ENCODE results near the gene WDR88. TPM values are rescaled to one million over a fixed set of nuclear protein-coding genes. Genes with fewer than 3 reads are reported as not detected.
"Not testable (repeated sequence)": the region's sequence is repeated elsewhere in the genome, so short reads cannot be mapped to it uniquely, and the experiment has no call there.

Gene WDR88
- total RNA-seq, 1 experiment from 2014 or later, result not detected

GRCh38 chr19:33147538-33147937, 15.6 kb downstream of the WDR88 start:
- H3K4me3 ChIP-seq, result no peak overlapping the region
- no peak for DNase-seq
- H3K27ac ChIP-seq, result no peak overlapping the region
- H3K36me3 ChIP-seq, result no peaks in the 10 kb centered on the region
- H3K4me1 ChIP-seq, result no peaks in the 10 kb centered on the region
- no peaks in the 10 kb centered on the region for H3K27me3 ChIP-seq
- no peaks in the 10 kb centered on the region for H3K9me3 ChIP-seq (replicated peaks)

DNA sequence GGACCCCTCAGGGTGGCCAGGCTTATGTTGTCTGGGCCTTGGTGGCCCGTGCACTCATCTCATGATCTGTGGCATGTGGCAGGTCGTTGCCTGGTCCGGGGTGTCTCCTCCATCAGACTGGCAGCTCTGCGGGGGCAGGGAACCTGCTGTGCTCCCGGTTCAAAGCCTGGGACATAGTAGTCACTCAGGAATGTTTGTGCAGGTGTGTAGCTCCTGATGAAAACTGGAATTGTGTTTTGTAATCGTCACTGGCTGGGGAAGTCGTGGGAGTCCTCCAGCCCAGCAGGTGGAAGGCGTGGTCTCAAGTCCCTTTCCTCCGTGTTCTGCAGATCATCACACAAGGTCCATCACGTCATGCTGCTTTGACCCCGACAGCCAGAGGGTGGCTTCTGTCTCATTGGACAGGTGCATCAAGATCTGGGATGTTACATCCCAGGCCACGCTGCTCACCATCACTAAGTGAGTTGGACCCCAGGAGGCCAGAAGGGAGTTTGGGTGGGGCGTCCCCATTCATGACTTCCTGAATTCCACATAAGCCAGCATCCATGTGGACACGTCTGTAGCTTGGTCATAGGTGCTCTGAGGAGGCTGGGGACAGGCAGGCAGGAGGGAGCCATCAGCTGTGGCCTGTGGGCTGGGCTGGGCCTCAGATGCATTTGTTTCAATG, 19.1 kb downstream of the WDR88 start:
- H3K27ac ChIP-seq, result no peak overlapping the region
- H3K4me1 ChIP-seq, result no peaks in the 10 kb centered on the region
- no peaks in the 10 kb centered on the region for H3K27me3 ChIP-seq
- no peak for DNase-seq
- H3K4me3 ChIP-seq, result no peak overlapping the region
- H3K36me3 ChIP-seq, result no peaks in the 10 kb centered on the region
- no peaks in the 10 kb centered on the region for H3K9me3 ChIP-seq (replicated peaks)

DNA sequence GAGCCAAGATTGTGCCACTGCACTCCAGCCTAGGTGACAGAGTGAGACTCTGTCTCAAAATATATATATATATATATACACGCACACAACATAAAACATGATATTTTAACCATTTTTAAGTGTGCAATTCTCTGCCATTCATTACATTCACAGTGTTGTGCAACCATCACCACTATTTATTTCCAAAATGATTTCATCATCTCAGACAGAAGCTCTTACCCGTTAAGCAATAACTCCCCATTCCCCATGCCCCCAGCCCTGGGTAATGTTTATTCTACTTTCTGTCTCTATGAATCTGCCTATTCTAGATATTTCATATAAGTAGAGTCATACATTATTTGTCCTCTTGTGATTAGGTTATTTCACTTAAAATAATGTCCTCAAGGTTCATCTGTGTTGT, 20.3 kb downstream of the WDR88 start:
- Histone ChIP-seq H3K9me3 (replicated peaks) (no peaks in the 10 kb centered on the region), H3K27ac (no peak overlapping the region), H3K4me3 (no peak overlapping the region), H3K27me3 (no peaks in the 10 kb centered on the region), H3K4me1 (no peaks in the 10 kb centered on the region), H3K36me3 (no peaks in the 10 kb centered on the region)
- DNase-seq, result no peak

GRCh38 chr19:33152625-33153024, 20.7 kb downstream of the WDR88 start:
- not testable (repeated sequence) for DNase-seq; H3K9me3 ChIP-seq (replicated peaks)

GRCh38 chr19:33154313-33154712, 22.4 kb downstream of the WDR88 start:
- not testable (repeated sequence) for H3K4me3 ChIP-seq; H3K36me3 ChIP-seq; H3K27me3 ChIP-seq; H3K27ac ChIP-seq; DNase-seq; H3K9me3 ChIP-seq (replicated peaks); H3K4me1 ChIP-seq

More at GRCh38 chr19:33152625-33153024, 20.7 kb downstream of the WDR88 start:
- H3K27ac ChIP-seq, H3K36me3 ChIP-seq, H3K4me1 ChIP-seq, H3K27me3 ChIP-seq, H3K4me3 ChIP-seq: not testable (repeated sequence)

GRCh38 chr19:33156334-33156733, 24.4 kb downstream of the WDR88 start:
- Histone ChIP-seq H3K4me1 (no peaks in the 10 kb centered on the region), H3K4me3 (no peak overlapping the region), H3K27ac (no peak overlapping the region), H3K9me3 (replicated peaks) (no peaks in the 10 kb centered on the region), H3K36me3 (no peaks in the 10 kb centered on the region), H3K27me3 (no peaks in the 10 kb centered on the region)
- no peak for DNase-seq

- H3K27me3 ChIP-seq, result no peaks in the 10 kb centered on the region
Observed at GRCh38 chr19:33157906-33158305, 26.0 kb downstream of the WDR88 start.

DNA sequence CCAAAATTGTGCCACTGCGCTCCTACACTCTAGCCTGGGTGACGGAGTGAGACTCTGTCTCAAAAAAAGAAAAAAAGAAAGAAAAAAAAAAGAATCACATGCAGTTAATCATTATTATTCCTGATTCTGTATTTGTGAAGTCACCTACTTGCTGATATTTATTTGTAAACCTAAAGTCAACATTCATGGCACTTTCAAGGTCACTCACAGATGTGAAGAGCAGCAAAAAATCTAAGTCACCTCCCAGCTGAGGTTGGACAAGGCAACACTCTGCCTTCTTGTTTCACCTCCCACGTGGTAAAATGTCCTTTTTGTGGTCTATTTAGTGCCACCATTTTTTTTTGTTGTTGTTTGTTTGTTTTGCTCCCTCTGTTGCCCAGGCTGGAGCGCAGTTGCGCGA, 26.5 kb downstream of the WDR88 start:
- DNase-seq, result no peak
- Histone ChIP-seq H3K4me1 (no peaks in the 10 kb centered on the region), H3K9me3 (replicated peaks) (no peaks in the 10 kb centered on the region), H3K27me3 (no peaks in the 10 kb centered on the region), H3K27ac (no peak overlapping the region), H3K4me3 (no peak overlapping the region), H3K36me3 (no peaks in the 10 kb centered on the region)

More at GRCh38 chr19:33157906-33158305, 26.0 kb downstream of the WDR88 start:
- Histone ChIP-seq H3K36me3 (no peaks in the 10 kb centered on the region), H3K4me3 (no peak overlapping the region), H3K27ac (no peak overlapping the region), H3K4me1 (no peaks in the 10 kb centered on the region), H3K9me3 (replicated peaks) (no peaks in the 10 kb centered on the region)
- no peak for DNase-seq

- H3K27me3 ChIP-seq, result no peaks in the 10 kb centered on the region
- no peaks in the 10 kb centered on the region for H3K9me3 ChIP-seq (replicated peaks)
- H3K27ac ChIP-seq, result no peak overlapping the region
- DNase-seq, result no peak
- no peaks in the 10 kb centered on the region for H3K36me3 ChIP-seq
- H3K4me3 ChIP-seq, result no peak overlapping the region
- H3K4me1 ChIP-seq, result no peaks in the 10 kb centered on the region
Observed at GRCh38 chr19:33159149-33159548, 27.2 kb downstream of the WDR88 start.

DNA sequence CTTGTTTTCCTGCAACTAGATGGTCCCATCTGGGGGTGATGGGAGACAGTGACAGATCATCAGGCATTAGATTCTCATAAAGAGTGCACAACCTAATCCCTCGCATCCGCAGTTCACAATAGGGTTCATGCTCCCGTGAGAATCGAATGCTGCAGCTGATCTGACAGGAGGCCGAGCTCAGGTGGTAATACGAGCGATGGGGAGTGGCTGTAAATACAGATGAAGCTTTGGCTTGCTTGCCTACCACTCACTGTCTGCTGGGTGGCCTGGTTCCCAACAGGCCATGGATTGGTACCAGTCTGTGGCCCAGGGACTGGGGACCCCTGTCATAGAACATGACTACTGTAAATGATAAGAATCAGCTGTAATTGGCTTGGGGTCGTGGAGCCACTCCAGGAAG, 28.0 kb downstream of the WDR88 start:
- no peaks in the 10 kb centered on the region for H3K9me3 ChIP-seq (replicated peaks)
- no peaks in the 10 kb centered on the region for H3K27me3 ChIP-seq
- no peak overlapping the region for H3K4me3 ChIP-seq
- H3K36me3 ChIP-seq, result no peaks in the 10 kb centered on the region
- H3K4me1 ChIP-seq, result no peaks in the 10 kb centered on the region
- no peak for DNase-seq
- H3K27ac ChIP-seq, result no peak overlapping the region

GRCh38 chr19:33161201-33161600, 29.3 kb downstream of the WDR88 start:
- DNase-seq, result no peak

GRCh38 chr19:33163481-33163880, 31.6 kb downstream of the WDR88 start:
- Histone ChIP-seq H3K27me3 (no peaks in the 10 kb centered on the region), H3K4me1 (no peaks in the 10 kb centered on the region), H3K9me3 (replicated peaks) (no peaks in the 10 kb centered on the region), H3K36me3 (no peaks in the 10 kb centered on the region), H3K27ac (no peak overlapping the region), H3K4me3 (no peak overlapping the region)
- no peak for DNase-seq

More at GRCh38 chr19:33161201-33161600, 29.3 kb downstream of the WDR88 start:
- Histone ChIP-seq H3K9me3 (replicated peaks) (no peaks in the 10 kb centered on the region), H3K27me3 (no peaks in the 10 kb centered on the region), H3K4me3 (no peak overlapping the region), H3K4me1 (no peaks in the 10 kb centered on the region), H3K27ac (no peak overlapping the region), H3K36me3 (no peaks in the 10 kb centered on the region)

- DNase-seq; H3K27ac ChIP-seq; H3K27me3 ChIP-seq; H3K4me3 ChIP-seq; H3K36me3 ChIP-seq; H3K9me3 ChIP-seq (replicated peaks); H3K4me1 ChIP-seq: not testable (repeated sequence)
Observed at GRCh38 chr19:33166037-33166436, 34.1 kb downstream of the WDR88 start.

DNA sequence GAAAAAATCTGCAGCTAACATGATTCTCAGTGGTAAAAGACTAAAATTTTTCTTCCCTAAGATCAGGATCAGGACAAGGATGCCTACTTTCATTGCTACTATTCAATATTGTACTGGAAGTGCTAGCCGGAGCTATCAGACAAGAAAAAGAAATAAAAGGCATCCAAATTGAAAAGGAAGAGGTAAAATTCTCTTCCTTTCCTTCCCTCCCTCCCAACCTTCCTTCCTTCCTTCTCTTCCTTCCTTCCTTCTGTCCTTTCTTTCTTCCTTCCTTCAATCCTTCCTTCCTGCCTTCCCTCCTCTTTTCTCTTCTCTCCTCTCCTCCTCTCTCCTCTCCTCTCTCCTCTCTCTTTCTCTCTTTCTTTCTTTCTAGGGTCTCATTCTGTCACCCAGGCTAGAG, 35.5 kb downstream of the WDR88 start:
- H3K36me3 ChIP-seq, result no peaks in the 10 kb centered on the region
- H3K9me3 ChIP-seq (replicated peaks), result no peaks in the 10 kb centered on the region
- DNase-seq, result no peak
- no peaks in the 10 kb centered on the region for H3K27me3 ChIP-seq
- peaks cover 7% of the 10 kb centered on the region; the same call in 1 of the 2 replicates for H3K4me1 ChIP-seq
- H3K4me3 ChIP-seq, result no peak overlapping the region
- no peak overlapping the region for H3K27ac ChIP-seq

GRCh38 chr19:33168528-33168927, 36.6 kb downstream of the WDR88 start:
- DNase-seq, result no peak
- no peaks in the 10 kb centered on the region for H3K9me3 ChIP-seq (replicated peaks)
- no peak overlapping the region for H3K27ac ChIP-seq
- peaks cover 7% of the 10 kb centered on the region; the same call in 1 of the 2 replicates for H3K4me1 ChIP-seq
- H3K4me3 ChIP-seq, result no peak overlapping the region
- H3K27me3 ChIP-seq, result no peaks in the 10 kb centered on the region
- H3K36me3 ChIP-seq, result no peaks in the 10 kb centered on the region

DNA sequence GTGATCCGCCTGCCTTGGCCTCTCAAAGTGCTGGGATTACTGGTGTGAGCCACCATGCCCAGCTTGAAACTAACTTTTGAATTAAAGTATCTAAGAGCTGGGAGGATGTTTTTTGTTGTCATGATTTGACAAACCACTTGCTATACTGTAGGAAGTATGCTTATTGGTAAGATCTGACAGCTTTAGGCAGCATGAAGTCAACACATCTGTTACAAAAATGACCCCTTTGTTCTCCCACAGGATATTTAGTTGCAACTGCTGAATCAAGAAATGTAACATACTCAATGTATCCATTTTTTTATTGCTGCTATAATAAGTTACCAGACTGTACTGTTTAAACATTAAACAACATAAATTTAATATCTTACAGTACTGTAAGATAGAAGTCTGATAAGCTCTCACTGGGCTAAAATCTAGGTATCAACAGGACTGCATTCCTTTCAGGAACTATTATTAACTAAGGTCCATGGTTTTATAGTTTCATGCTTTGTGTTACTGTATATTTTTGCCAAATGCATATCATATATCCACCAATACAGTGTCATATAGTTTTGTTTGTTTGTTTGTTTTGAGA, 39.4 kb downstream of the WDR88 start:
- Histone ChIP-seq H3K27ac (no peak overlapping the region), H3K4me1 (peaks cover 11% of the 10 kb centered on the region), H3K9me3 (replicated peaks) (no peaks in the 10 kb centered on the region), H3K27me3 (no peaks in the 10 kb centered on the region), H3K36me3 (no peaks in the 10 kb centered on the region), H3K4me3 (no peak overlapping the region)
- DNase-seq, result no peak

All from SJCRH30 (cell line).